HFF-Myc (cell line): ENCODE results near the gene CA6.
A peak's percentile ranks its signal among the peaks of the same experiment; 100 is the strongest.

Experiments used
- DNase-seq: peaks from one replicate; pipeline ENCODE4 v3.0.0-alpha.2; 2011; ENCODE audit warnings: low read depth; ENCODE audit errors: extremely low read depth
- H3K4me3 ChIP-seq: replicated peaks from 2 replicates; pipeline ENCODE4 v1.5.1; 2011; ENCODE audit warnings: low read depth, mild to moderate bottlenecking, control low read depth, low read length
- TF ChIP-seq, protein P1 (sequence below): IDR thresholded peaks from 2 replicates; pipeline ENCODE4 v1.5.1; 2012; ENCODE audit warnings: mild to moderate bottlenecking, low read depth, low read length, control low read depth; ENCODE audit errors: missing control alignments

CA6 gene

DNA sequence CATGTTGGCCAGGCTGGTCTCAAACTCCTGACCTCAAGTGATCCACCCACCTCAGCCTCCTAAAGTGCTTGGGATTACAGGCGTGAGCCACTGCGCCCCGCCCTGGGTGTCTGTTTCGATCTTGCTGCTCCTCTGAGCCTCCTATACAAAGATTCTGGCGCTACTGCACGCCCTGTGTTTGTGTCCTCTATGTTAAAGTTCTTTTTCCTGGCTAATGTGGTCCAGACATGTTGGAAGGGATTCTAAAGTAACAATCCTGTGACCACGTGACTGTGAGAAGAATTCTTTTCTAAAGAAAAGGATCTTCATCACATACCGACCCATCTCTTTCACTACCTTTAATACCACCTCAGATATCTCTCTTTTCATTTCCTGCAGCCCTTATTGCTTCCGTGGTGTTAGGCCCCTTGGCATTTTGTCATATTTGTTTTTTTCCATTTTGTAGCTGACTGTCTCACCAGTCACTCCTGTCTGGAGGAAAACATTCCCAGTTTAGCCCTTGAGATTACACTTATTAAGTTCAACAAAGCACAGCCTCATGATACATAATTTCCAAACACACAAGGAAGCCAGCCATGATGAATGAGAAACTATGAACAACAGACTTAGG, 40.0 kb upstream of the CA6 start:
- H3K4me3 ChIP-seq: no peak overlapping the region
- TF ChIP-seq, protein P1, sequence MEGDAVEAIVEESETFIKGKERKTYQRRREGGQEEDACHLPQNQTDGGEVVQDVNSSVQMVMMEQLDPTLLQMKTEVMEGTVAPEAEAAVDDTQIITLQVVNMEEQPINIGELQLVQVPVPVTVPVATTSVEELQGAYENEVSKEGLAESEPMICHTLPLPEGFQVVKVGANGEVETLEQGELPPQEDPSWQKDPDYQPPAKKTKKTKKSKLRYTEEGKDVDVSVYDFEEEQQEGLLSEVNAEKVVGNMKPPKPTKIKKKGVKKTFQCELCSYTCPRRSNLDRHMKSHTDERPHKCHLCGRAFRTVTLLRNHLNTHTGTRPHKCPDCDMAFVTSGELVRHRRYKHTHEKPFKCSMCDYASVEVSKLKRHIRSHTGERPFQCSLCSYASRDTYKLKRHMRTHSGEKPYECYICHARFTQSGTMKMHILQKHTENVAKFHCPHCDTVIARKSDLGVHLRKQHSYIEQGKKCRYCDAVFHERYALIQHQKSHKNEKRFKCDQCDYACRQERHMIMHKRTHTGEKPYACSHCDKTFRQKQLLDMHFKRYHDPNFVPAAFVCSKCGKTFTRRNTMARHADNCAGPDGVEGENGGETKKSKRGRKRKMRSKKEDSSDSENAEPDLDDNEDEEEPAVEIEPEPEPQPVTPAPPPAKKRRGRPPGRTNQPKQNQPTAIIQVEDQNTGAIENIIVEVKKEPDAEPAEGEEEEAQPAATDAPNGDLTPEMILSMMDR: no peak
- no peak for DNase-seq

- H3K4me3 ChIP-seq: no peak overlapping the region
- TF ChIP-seq, protein P1: no peak
- DNase-seq: no peak
Observed at GRCh38 chr1:8908388-8909151, 37.1 kb upstream of the CA6 start.

DNA sequence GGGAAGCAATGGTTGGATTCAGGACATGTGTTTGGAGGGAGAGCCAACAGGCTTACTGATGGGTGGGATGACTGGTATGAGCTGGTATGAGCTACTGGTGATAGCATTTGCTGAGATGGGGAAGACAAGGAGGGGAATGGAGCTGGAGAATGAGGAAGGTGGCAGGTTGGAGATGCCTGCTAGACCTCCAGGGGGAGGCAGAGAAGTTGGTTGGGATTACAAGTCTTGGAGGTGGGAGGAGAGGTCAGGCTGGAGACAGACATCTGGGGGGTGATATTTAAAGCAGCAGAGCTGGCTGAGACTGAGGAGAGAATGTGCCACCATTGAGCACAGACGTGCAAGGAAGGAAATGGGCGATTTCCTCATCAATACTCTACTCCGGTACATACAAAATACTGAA, 35.3 kb upstream of the CA6 start:
- no peak for DNase-seq
- TF ChIP-seq, protein P1: peak; percentile 15
- no peak overlapping the region for H3K4me3 ChIP-seq

DNA sequence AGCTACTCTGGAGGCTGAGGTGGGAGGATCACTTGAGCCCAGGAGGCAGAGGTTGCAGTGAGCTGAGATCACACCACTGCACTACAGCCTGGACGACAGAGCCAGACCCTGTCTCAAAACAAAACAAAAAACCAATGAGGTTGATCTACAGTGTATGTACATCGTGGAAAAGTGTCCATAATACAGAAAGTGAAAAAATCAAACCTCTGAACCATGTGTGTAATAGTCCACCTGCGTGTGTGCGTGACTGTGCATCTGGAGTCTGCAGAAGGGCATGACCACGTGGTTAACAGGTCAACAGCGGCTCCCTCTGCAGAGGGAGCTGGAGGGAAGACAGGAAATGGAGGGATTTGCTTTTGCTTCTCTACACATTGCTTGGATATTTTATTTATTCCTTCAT, 34.8 kb upstream of the CA6 start:
- TF ChIP-seq, protein P1: no peak
- no peak overlapping the region for H3K4me3 ChIP-seq
- DNase-seq: no peak

GRCh38 chr1:8911416-8912309, 34.0 kb upstream of the CA6 start:
- no peak for DNase-seq
- TF ChIP-seq, protein P1: no peak
- H3K4me3 ChIP-seq: no peak overlapping the region

GRCh38 chr1:8913457-8913856, 32.2 kb upstream of the CA6 start:
- H3K4me3 ChIP-seq: no peak overlapping the region
- DNase-seq: no peak
- TF ChIP-seq, protein P1: no peak
